Osteocyte (in vitro differentiated cells): ENCODE measurements around the gene RNF224. TPM values are rescaled to one million over a fixed set of nuclear protein-coding genes. Genes with fewer than 3 reads are reported as not detected.

Source experiments
- DNase-seq: peaks from one replicate; pipeline ENCODE4 v3.0.0; 2021; ENCODE audit warnings: mixed read lengths; ENCODE audit not compliant: unreplicated experiment; ENCODE audit errors: extremely low spot score
- H3K27ac Mint-ChIP-seq: one replicate; pipeline ENCODE4 v1.8.0; 2021; ENCODE audit warnings: mild to moderate bottlenecking, mixed read lengths; ENCODE audit not compliant: unreplicated experiment
- H3K27me3 Mint-ChIP-seq: one replicate; pipeline ENCODE4 v1.8.0; 2021; ENCODE audit warnings: mixed read lengths; ENCODE audit not compliant: unreplicated experiment
- H3K36me3 Mint-ChIP-seq: one replicate; pipeline ENCODE4 v1.8.0; 2021; ENCODE audit warnings: mixed read lengths; ENCODE audit not compliant: unreplicated experiment
- H3K4me1 Mint-ChIP-seq: one replicate; pipeline ENCODE4 v1.8.0; 2021; ENCODE audit warnings: mixed read lengths; ENCODE audit not compliant: unreplicated experiment
- H3K4me3 Mint-ChIP-seq: one replicate; pipeline ENCODE4 v1.8.0; 2021; ENCODE audit warnings: mild to moderate bottlenecking, moderate library complexity, mixed read lengths; ENCODE audit not compliant: unreplicated experiment
- H3K9me3 Mint-ChIP-seq: one replicate; pipeline ENCODE4 v1.8.0; 2021; ENCODE audit warnings: mixed read lengths; ENCODE audit not compliant: unreplicated experiment
- CTCF ChIP-seq: fragments of 200-600 bp; sonication (generic); IDR thresholded peaks from 2 replicates; pipeline ENCODE4 v1.5.0; 2021; ENCODE audit warnings: antibody characterized with exemption, mild to moderate bottlenecking, moderate library complexity
- total RNA-seq: library from RNA; stranded (reverse); gene quantifications from 2 replicates; pipeline ENCODE4 v1.2.1, GENCODE V29; 2021

The RNF224 gene
- total RNA-seq, 1 donor from 2014 or later = not detected

GRCh38 chr9:137273611-137274320 is 46.5 kb downstream of the RNF224 start:
- Mint-ChIP-seq H3K4me1 (peaks cover 33% of the 10 kb centered on the region), H3K4me3 (no peak overlapping the region), H3K27me3 (no peaks in the 10 kb centered on the region), H3K36me3 (peaks cover 13% of the 10 kb centered on the region), H3K27ac (no peak overlapping the region), H3K9me3 (no peaks in the 10 kb centered on the region)
- DNase-seq = no peak
- no peak for TF ChIP-seq CTCF

- TF ChIP-seq CTCF = no peak
- peaks cover 5% of the 10 kb centered on the region for H3K36me3 Mint-ChIP-seq
- H3K4me3 Mint-ChIP-seq = no peak overlapping the region
- no peak for DNase-seq
- H3K27me3 Mint-ChIP-seq = no peaks in the 10 kb centered on the region
- no peaks in the 10 kb centered on the region for H3K9me3 Mint-ChIP-seq
- H3K4me1 Mint-ChIP-seq = peaks cover 26% of the 10 kb centered on the region
- peak overlapping the region; percentile 64 for H3K27ac Mint-ChIP-seq
Observed at GRCh38 chr9:137275203-137275587, 47.9 kb downstream of the RNF224 start.

- Mint-ChIP-seq H3K4me1 (peaks cover 26% of the 10 kb centered on the region), H3K27ac (peak overlapping the region; percentile 64), H3K9me3 (no peaks in the 10 kb centered on the region), H3K27me3 (no peaks in the 10 kb centered on the region), H3K36me3 (peaks cover 5% of the 10 kb centered on the region), H3K4me3 (no peak overlapping the region)
- no peak for DNase-seq
- no peak for TF ChIP-seq CTCF
Observed at GRCh38 chr9:137275588-137276472, 48.5 kb downstream of the RNF224 start.

- Mint-ChIP-seq H3K27ac (peak overlapping the region; percentile 92), H3K27me3 (no peaks in the 10 kb centered on the region), H3K36me3 (peaks cover 3% of the 10 kb centered on the region), H3K4me1 (peaks cover 26% of the 10 kb centered on the region), H3K9me3 (no peaks in the 10 kb centered on the region), H3K4me3 (peak overlapping the region; percentile 53)
- DNase-seq = no peak
- TF ChIP-seq CTCF = no peak
Observed at GRCh38 chr9:137276473-137277328, 49.4 kb downstream of the RNF224 start.
